Nephron (organoid): ENCODE results near the gene TRMT112.
A peak's percentile ranks its signal among the peaks of the same experiment; 100 is the strongest.

Experiments
- H3K27ac Mint-ChIP-seq, 3 experiments: 2 replicates each; pipeline ENCODE4 v1.8.0; 2020; ENCODE audit warnings: mixed read lengths in 3 of 3, mild to moderate bottlenecking in 2 of 3, moderate library complexity in 1 of 3
- H3K27me3 Mint-ChIP-seq: 2 replicates; pipeline ENCODE4 v1.8.0; 2021; ENCODE audit warnings: low read depth, mild to moderate bottlenecking, moderate library complexity, mixed read lengths
- H3K36me3 Mint-ChIP-seq: 2 replicates; pipeline ENCODE4 v1.8.0; 2020; ENCODE audit warnings: low read depth, mixed read lengths
- H3K4me1 Mint-ChIP-seq: 2 replicates; pipeline ENCODE4 v1.8.0; 2020; ENCODE audit warnings: mixed read lengths
- H3K4me3 Mint-ChIP-seq, 3 experiments: 2 replicates each; pipeline ENCODE4 v1.8.0; 2020; ENCODE audit warnings: mild to moderate bottlenecking in 3 of 3, mixed read lengths in 3 of 3, moderate library complexity in 2 of 3
- H3K9me3 Mint-ChIP-seq: 2 replicates; pipeline ENCODE4 v1.8.0; 2020; ENCODE audit warnings: mixed read lengths
- TF ChIP-seq, protein P1 (sequence below), 3 experiments: fragments of 200-600 bp; sonication (generic); IDR thresholded peaks; one replicate each; pipeline ENCODE4 v1.5.0; 2021; ENCODE audit warnings: antibody characterized with exemption in 3 of 3; ENCODE audit not compliant: unreplicated experiment in 3 of 3

The TRMT112 gene

DNA sequence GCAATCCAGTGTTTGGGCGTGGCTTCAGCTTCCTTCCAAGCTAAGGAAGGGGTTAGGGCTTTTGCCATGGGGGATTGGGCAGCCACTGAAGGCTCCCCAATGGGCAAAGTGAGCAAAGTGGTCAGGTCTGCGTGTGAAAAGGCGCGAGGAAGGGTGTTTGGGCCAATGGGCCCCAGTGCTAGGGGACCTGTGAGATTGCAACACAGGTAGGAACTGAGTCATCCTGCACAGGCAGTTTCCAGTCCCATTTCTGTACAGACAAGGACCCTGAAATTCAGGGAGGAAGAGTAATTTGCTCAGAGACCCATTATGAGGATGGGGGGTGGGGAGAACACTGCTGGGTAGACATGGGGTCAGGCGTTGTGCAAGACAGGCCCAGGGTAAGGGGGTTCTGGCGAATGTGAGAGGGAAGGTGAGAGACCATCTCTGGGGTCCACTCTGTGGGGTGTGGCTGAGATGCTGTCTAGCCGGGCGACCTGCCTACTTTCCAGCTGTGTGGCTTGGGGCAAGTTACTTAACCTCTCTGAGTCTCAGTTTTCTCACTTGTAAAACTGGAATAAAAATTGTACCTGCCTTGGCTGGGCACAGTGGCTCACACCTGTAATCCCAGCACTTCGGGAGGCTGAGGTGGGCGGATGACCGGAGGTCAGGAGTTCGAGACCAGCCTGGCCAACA lies 30.0 kb upstream of the TRMT112 start:
- Mint-ChIP-seq H3K4me3 (no peak overlapping the region), H3K4me1 (peaks cover 5% of the 10 kb centered on the region), H3K36me3 (no peaks in the 10 kb centered on the region), H3K9me3 (no peaks in the 10 kb centered on the region), H3K27ac (no peak overlapping the region), H3K27me3 (peaks cover 8% of the 10 kb centered on the region)
- TF ChIP-seq, protein P1, sequence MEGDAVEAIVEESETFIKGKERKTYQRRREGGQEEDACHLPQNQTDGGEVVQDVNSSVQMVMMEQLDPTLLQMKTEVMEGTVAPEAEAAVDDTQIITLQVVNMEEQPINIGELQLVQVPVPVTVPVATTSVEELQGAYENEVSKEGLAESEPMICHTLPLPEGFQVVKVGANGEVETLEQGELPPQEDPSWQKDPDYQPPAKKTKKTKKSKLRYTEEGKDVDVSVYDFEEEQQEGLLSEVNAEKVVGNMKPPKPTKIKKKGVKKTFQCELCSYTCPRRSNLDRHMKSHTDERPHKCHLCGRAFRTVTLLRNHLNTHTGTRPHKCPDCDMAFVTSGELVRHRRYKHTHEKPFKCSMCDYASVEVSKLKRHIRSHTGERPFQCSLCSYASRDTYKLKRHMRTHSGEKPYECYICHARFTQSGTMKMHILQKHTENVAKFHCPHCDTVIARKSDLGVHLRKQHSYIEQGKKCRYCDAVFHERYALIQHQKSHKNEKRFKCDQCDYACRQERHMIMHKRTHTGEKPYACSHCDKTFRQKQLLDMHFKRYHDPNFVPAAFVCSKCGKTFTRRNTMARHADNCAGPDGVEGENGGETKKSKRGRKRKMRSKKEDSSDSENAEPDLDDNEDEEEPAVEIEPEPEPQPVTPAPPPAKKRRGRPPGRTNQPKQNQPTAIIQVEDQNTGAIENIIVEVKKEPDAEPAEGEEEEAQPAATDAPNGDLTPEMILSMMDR (IDR thresholded peaks at IDR 0.05; ENCODE audit: unreplicated experiment in 3 of 3): no peak

DNA sequence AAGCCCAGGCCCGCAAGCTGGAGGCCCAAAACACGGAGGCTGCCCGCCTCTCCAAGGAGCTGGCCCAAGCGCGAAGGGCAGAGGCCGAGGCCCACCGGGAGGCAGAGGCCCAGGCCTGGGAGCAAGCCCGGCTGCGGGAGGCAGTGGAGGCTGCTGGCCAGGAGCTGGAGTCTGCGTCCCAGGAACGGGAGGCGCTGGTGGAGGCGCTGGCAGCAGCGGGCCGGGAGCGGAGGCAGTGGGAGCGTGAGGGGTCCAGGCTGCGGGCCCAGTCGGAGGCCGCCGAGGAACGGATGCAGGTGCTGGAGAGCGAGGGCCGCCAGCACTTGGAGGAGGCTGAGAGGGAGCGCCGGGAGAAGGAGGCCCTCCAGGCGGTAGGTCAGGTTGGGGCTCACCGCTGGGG lies 27.4 kb upstream of the TRMT112 start:
- Mint-ChIP-seq H3K36me3 (no peaks in the 10 kb centered on the region), H3K4me3 (no peak overlapping the region), H3K9me3 (no peaks in the 10 kb centered on the region), H3K27ac (no peak overlapping the region), H3K4me1 (peaks cover 12% of the 10 kb centered on the region), H3K27me3 (peaks cover 10% of the 10 kb centered on the region)
- TF ChIP-seq, protein P1 (IDR thresholded peaks at IDR 0.05; ENCODE audit: unreplicated experiment in 3 of 3): no peak

DNA sequence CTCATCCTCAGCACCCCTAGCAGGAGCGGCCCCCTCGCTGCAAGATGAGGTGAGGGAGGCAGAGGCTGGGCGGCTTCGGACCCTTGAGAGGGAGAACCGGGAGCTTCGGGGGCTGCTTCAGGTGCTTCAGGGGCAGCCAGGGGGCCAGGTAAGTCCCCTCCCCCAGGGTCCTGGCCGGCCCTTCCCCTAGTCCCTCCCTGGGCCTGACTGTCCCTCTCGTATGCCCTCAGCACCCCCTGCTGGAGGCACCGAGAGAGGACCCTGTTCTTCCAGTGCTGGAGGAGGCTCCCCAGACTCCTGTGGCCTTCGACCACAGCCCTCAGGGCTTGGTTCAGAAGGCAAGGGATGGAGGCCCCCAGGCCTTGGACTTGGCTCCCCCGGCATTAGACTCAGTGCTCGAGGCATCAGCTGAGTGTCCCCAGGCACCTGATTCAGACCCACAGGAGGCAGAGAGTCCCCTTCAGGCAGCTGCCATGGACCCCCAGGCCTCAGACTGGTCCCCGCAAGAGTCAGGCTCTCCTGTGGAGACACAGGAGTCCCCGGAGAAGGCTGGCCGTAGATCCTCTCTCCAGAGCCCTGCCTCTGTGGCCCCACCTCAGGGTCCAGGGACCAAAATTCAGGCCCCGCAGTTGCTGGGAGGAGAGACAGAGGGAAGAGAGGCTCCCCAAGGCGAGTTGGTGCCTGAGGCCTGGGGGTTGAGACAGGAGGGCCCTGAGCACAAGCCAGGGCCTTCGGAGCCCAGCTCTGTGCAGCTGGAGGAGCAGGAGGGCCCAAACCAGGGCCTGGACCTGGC lies 26.6 kb upstream of the TRMT112 start:
- peaks cover 12% of the 10 kb centered on the region for H3K4me1 Mint-ChIP-seq
- H3K36me3 Mint-ChIP-seq: no peaks in the 10 kb centered on the region
- H3K27me3 Mint-ChIP-seq: peaks cover 16% of the 10 kb centered on the region
- H3K27ac Mint-ChIP-seq: no peak overlapping the region
- TF ChIP-seq, protein P1 (IDR thresholded peaks at IDR 0.05; ENCODE audit: unreplicated experiment in 3 of 3): peak in 1 of 3 experiments; percentile 28
- H3K4me3 Mint-ChIP-seq: no peak overlapping the region
- H3K9me3 Mint-ChIP-seq: no peaks in the 10 kb centered on the region

DNA sequence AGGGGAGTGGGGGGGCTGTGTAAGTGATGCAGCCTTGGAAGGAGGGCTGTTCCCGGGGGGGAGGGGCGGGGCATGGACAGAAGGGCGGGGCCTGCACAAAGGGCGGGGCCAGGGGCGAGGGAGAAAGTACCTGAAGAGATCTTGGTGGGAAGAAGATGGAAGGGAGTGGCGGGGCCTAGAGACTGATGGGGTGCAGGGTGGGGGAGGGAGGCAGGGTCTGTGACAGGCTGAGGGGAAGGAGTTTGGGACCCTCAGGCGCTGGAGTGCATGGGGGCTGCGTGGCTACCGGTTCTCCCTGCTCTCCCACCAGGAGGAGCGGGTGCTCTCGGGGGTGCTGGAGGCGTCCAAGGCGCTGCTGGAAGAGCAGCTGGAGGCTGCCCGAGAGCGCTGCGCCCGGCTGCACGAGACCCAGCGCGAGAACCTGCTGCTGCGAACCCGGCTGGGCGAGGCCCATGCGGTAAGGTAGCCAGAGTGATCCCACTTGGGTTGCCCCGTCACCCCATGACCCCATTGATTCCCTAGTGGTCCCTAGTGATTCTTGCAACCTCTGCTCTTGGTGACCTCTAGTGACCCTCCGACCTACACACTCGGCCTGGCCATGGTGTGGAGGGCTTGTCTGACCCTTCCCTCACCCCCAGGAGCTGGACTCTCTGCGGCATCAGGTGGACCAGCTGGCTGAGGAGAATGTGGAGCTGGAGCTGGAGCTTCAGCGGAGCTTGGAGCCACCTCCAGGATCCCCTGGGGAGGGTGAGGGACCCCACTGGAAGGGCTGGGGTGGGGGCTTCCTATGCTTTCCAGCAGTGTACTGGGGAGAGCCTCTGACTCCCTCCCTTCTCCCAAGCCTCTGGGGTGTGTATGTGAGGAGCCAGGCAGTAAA lies 25.7 kb upstream of the TRMT112 start:
- Mint-ChIP-seq H3K27me3 (peaks cover 15% of the 10 kb centered on the region), H3K36me3 (no peaks in the 10 kb centered on the region), H3K27ac (no peak overlapping the region), H3K4me3 (peak overlapping the region in 2 of 3 experiments; percentile 12 to 37), H3K9me3 (no peaks in the 10 kb centered on the region), H3K4me1 (peaks cover 7% of the 10 kb centered on the region)
- TF ChIP-seq, protein P1 (IDR thresholded peaks at IDR 0.05; ENCODE audit: unreplicated experiment in 3 of 3): no peak

DNA sequence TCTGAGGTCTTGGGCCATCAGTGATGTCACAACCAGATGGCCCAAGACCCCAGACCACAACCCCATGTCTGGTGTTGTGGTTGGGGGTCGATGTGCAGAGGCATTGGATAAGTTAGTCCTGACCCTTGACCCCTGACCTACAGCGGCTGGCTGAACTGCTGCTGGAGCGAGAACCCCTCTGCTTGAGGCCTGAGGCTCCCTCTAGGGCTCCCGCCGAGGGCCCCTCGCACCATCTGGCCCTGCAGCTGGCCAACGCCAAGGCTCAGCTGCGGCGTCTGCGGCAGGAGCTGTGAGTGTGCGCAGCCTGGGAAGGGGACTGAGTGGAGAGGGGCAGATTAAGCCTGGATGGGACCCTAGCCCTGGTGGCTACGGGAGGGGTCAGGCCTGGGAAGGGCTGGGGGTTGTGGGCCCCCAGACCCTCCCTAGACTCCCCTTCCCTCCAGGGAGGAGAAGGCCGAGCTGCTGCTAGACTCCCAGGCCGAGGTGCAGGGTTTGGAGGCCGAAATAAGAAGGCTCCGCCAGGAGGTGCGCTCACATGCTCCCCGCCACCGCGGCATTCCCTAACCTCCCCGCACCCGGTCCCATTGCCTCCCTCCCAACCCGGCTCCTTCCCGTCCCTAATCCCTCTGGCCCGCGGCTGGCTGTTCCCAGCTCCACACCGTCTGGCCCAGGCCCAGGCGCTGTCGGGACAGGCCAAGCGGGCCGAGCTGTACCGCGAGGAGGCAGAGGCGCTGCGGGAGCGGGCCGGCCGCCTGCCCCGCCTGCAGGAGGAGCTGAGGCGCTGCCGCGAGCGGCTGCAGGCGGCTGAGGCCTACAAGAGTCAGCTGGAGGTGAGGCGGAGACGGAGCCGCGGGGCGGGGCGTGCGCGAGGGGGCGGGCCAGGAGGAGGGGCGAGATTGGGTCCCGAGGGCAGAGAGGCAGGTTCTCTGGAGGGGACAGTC lies 24.8 kb upstream of the TRMT112 start:
- Mint-ChIP-seq H3K9me3 (no peaks in the 10 kb centered on the region), H3K4me1 (peaks cover 7% of the 10 kb centered on the region), H3K4me3 (peak overlapping the region; percentile 58 to 76 (median 68)), H3K27ac (no peak overlapping the region), H3K27me3 (peaks cover 15% of the 10 kb centered on the region), H3K36me3 (no peaks in the 10 kb centered on the region)
- TF ChIP-seq, protein P1 (IDR thresholded peaks at IDR 0.05; ENCODE audit: unreplicated experiment in 3 of 3): peak; percentile 23 to 54 (median 45)
